Keratinocyte (primary cell): ENCODE results near the gene NPM1. TPM values are rescaled to one million over a fixed set of nuclear protein-coding genes. Genes with fewer than 3 reads are reported as not detected.

Experiments used
- DNase-seq: peaks from one replicate; pipeline ENCODE4 v3.0.0-alpha.2; 2011; ENCODE audit warnings: low read depth, missing footprints, low spot score
- FAIRE-seq: peaks from 2 replicates; lab custom pipeline; 2011; peaks lifted over from hg19 to GRCh38; lab: Jason Lieb, UNC
- H2AFZ ChIP-seq: 2 replicates; pipeline ENCODE4 v1.6.0; 2012; ENCODE audit warnings: low read length, control low read depth, inconsistent platforms; ENCODE audit not compliant: control insufficient read depth
- H3K27ac ChIP-seq: 2 replicates; pipeline ENCODE4 v1.5.1; 2011; ENCODE audit warnings: low read length; ENCODE audit not compliant: control insufficient read depth, insufficient read depth
- H3K27me3 ChIP-seq: 3 replicates; pipeline ENCODE4 v1.6.0; 2011; ENCODE audit warnings: low read length; ENCODE audit not compliant: control insufficient read depth, insufficient read depth; ENCODE audit errors: extremely low read depth
- H3K36me3 ChIP-seq, 2 experiments: 2 replicates in 1 of 2; 3 replicates in 1 of 2; pipeline ENCODE4 v1.5.1; 2011; ENCODE audit warnings: low read length in 2 of 2, mild to moderate bottlenecking in 1 of 2; ENCODE audit not compliant: control insufficient read depth in 2 of 2, insufficient read depth in 2 of 2; ENCODE audit errors: extremely low read depth in 1 of 2
- H3K4me1 ChIP-seq: 3 replicates; pipeline ENCODE4 v1.5.1; 2011; ENCODE audit warnings: low read length; ENCODE audit not compliant: control insufficient read depth, insufficient read depth; ENCODE audit errors: extremely low read depth
- H3K4me2 ChIP-seq: 3 replicates; pipeline ENCODE4 v1.6.0; 2011; ENCODE audit warnings: low read depth, low read length; ENCODE audit not compliant: control insufficient read depth, insufficient read depth; ENCODE audit errors: extremely low read depth
- H3K4me3 ChIP-seq, 3 experiments: fragments of 200-600 bp in 1 of 3; sonication (generic) in 1 of 3; 2 replicates in 2 of 3; 3 replicates in 1 of 3; pipeline ENCODE4 v1.5.1; 2011 to 2016; ENCODE audit warnings: low read length in 3 of 3, mild to moderate bottlenecking in 3 of 3, control low read depth in 2 of 3, inconsistent platforms in 1 of 3, low read depth in 1 of 3, mixed read lengths in 1 of 3, mixed run types in 1 of 3, moderate library complexity in 1 of 3; ENCODE audit not compliant: control insufficient read depth in 2 of 3, insufficient read depth in 2 of 3; ENCODE audit errors: extremely low read depth in 1 of 3
- H3K79me2 ChIP-seq: 2 replicates; pipeline ENCODE4 v1.6.0; 2012; ENCODE audit warnings: low read length; ENCODE audit not compliant: control insufficient read depth, insufficient read depth
- H3K9ac ChIP-seq: 3 replicates; pipeline ENCODE4 v1.6.0; 2011; ENCODE audit warnings: low read length; ENCODE audit not compliant: control insufficient read depth, insufficient read depth; ENCODE audit errors: extremely low read depth
- H3K9me1 ChIP-seq: 3 replicates; pipeline ENCODE4 v1.6.0; 2011; ENCODE audit warnings: low read length; ENCODE audit not compliant: control insufficient read depth, insufficient read depth; ENCODE audit errors: extremely low read depth
- H3K9me3 ChIP-seq: 2 replicates; pipeline ENCODE4 v1.5.1; 2012; ENCODE audit warnings: low read depth, low read length; ENCODE audit not compliant: control insufficient read depth
- H4K20me1 ChIP-seq: 3 replicates; pipeline ENCODE4 v1.6.0; 2011; ENCODE audit warnings: low read length; ENCODE audit not compliant: control insufficient read depth, insufficient read depth; ENCODE audit errors: extremely low read depth
- CTCF ChIP-seq, 3 experiments: IDR thresholded peaks in 1 of 3; conservative IDR thresholded peaks in 1 of 3; optimal IDR thresholded peaks in 1 of 3; 2 replicates in 2 of 3; 3 replicates in 1 of 3; pipeline versions ENCODE3 to v1.5.1; 2011; ENCODE audit warnings: low read length in 3 of 3, mild to moderate bottlenecking in 3 of 3, moderate library complexity in 2 of 3, control low read depth in 1 of 3, inconsistent platforms in 1 of 3; ENCODE audit not compliant: insufficient read depth in 2 of 3; ENCODE audit errors: extremely low read depth in 1 of 3
- EZH2 ChIP-seq: IDR thresholded peaks from one replicate; pipeline ENCODE4 v1.6.1; 2012; ENCODE audit warnings: inconsistent platforms, mild to moderate bottlenecking, low read length, moderate library complexity
- dilution Hi-C: fragments of 300-500 bp; cut with MboI; formaldehyde crosslinking; loops from one replicate; pipeline ENCODE4 v1.7.0; 2020; ENCODE audit warnings: low sequenced_read_pairs; ENCODE audit not compliant: extremely low pct_ligation_motif_present
- polyA plus RNA-seq, 5 experiments: library from polyadenylated mRNA; depleted of rRNA in 3 of 5; stranded (reverse) in 3 of 5; stranded (forward) in 1 of 5; unstranded in 1 of 5; fragments of >200 nt; gene quantifications; 1 replicate in 1 of 5; 2 replicates in 3 of 5; 3 replicates in 1 of 5; pipeline versions ENCODE4 v1.2.1 to v1.2.3, GENCODE V29; 2011 to 2012; ENCODE audit warnings: missing spikeins in 2 of 5, low read depth in 1 of 5, low replicate concordance in 1 of 5

The NPM1 gene
- polyA plus RNA-seq, 1 donor (not counting 4 experiments of a cell fraction or from before 2014, with no cell fraction given) = 2,398 TPM

- DNase-seq = no peak
Measured at GRCh38 chr5:171363846-171364245, 23.8 kb upstream of the NPM1 start.

GRCh38 chr5:171365351-171365750 lies 22.3 kb upstream of the NPM1 start:
- Histone ChIP-seq H3K9me1 (no peaks in the 10 kb centered on the region), H3K36me3 (no peaks in the 10 kb centered on the region), H3K27me3 (no peaks in the 10 kb centered on the region), H3K79me2 (no peaks in the 10 kb centered on the region), H3K4me2 (no peak overlapping the region), H2AFZ (no peak overlapping the region), H3K27ac (no peak overlapping the region), H4K20me1 (no peaks in the 10 kb centered on the region), H3K9ac (no peak overlapping the region), H3K4me1 (no peaks in the 10 kb centered on the region), H3K9me3 (no peaks in the 10 kb centered on the region), H3K4me3 (no peak overlapping the region)
- FAIRE-seq (no peak), DNase-seq (no peak)
- TF ChIP-seq EZH2 (no peak), CTCF (optimal IDR thresholded peaks at IDR 0.05 in 1 of 3, IDR thresholded peaks at IDR 0.05 in 1 of 3, conservative IDR thresholded peaks at IDR 0.05 in 1 of 3; ENCODE audit: extremely low read depth in 1 of 3, insufficient read depth in 2 of 3, low read length in 3 of 3) (peak in 1 of 3 experiments; percentile 6)
- dilution Hi-C loops = no loop called here

More at GRCh38 chr5:171363846-171364245, 23.8 kb upstream of the NPM1 start:
- Histone ChIP-seq H3K36me3 (no peaks in the 10 kb centered on the region), H3K27me3 (no peaks in the 10 kb centered on the region), H3K9me1 (no peaks in the 10 kb centered on the region), H3K4me2 (no peak overlapping the region), H3K79me2 (no peaks in the 10 kb centered on the region), H3K9ac (no peak overlapping the region), H3K4me1 (no peaks in the 10 kb centered on the region), H4K20me1 (no peaks in the 10 kb centered on the region), H3K4me3 (no peak overlapping the region), H3K27ac (no peak overlapping the region), H2AFZ (no peak overlapping the region), H3K9me3 (no peaks in the 10 kb centered on the region)
- FAIRE-seq = no peak
- dilution Hi-C loops = no loop called here
- TF ChIP-seq EZH2 = no peak
- no peak for TF ChIP-seq CTCF (optimal IDR thresholded peaks at IDR 0.05 in 1 of 3, IDR thresholded peaks at IDR 0.05 in 1 of 3, conservative IDR thresholded peaks at IDR 0.05 in 1 of 3; ENCODE audit: extremely low read depth in 1 of 3, insufficient read depth in 2 of 3, low read length in 3 of 3)
